ENCODE measurements around the gene EHD3.

DNA sequence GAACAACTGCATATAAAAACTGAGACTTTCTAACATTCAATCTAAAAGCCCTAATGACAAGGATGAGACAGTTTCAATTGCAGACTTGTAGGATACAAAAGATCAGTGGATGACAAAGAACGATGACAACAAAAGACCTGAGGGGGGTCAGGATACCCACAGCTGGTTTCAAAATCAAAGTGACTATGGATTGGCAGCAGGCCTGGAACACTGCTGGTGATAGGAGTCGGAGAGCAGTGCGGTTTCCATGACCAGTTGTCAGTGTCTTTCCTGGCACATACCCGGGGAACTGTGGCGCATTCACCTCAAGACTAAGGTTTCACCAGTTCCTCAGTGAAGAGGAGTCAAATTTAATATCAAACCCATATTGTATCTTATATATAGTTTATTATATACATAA, 42.0 kb downstream of the EHD3 start:
- TF ChIP-seq ZFP3 (CRISPR knock-in tag; IDR thresholded peaks at IDR 0.05) (no peak), ZFP30 (CRISPR knock-in tag; IDR thresholded peaks at IDR 0.05) (no peak), RARB (CRISPR knock-in tag; IDR thresholded peaks at IDR 0.05) (no peak)
- TF ChIP-seq, protein P1, sequence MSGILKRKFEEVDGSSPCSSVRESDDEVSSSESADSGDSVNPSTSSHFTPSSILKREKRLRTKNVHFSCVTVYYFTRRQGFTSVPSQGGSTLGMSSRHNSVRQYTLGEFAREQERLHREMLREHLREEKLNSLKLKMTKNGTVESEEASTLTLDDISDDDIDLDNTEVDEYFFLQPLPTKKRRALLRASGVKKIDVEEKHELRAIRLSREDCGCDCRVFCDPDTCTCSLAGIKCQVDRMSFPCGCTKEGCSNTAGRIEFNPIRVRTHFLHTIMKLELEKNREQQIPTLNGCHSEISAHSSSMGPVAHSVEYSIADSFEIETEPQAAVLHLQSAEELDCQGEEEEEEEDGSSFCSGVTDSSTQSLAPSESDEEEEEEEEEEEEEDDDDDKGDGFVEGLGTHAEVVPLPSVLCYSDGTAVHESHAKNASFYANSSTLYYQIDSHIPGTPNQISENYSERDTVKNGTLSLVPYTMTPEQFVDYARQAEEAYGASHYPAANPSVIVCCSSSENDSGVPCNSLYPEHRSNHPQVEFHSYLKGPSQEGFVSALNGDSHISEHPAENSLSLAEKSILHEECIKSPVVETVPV (CRISPR knock-in tag; IDR thresholded peaks at IDR 0.05) = no peak

Data from SK-N-SH treated with all-trans-retinoic acid at 6 μM for 48 hours (cell line).